ENCODE measurements around the gene PLA2G4A. TPM values are rescaled to one million over a fixed set of nuclear protein-coding genes. Genes with fewer than 3 reads are reported as not detected.
"Not testable (repeated sequence)": the region's sequence is repeated elsewhere in the genome, so short reads cannot be mapped to it uniquely, and the experiment has no call there.

Gene PLA2G4A
- total RNA-seq, 1 donor from 2014 or later = 2.8 TPM

- H3K4me3 Mint-ChIP-seq = no peak overlapping the region
- no peaks in the 10 kb centered on the region for H3K36me3 Mint-ChIP-seq
- H3K4me1 Mint-ChIP-seq (ENCODE audit: unreplicated experiment) = peaks cover 10% of the 10 kb centered on the region
- peaks cover 1% of the 10 kb centered on the region for H3K9me3 Mint-ChIP-seq
- no peak for TF ChIP-seq CTCF (conservative IDR thresholded peaks at IDR 0.05)
- DNase-seq (ENCODE audit: extremely low spot score, unreplicated experiment) = no peak
- no peak overlapping the region for H3K27ac Mint-ChIP-seq
- H3K27me3 Mint-ChIP-seq = peaks cover 3% of the 10 kb centered on the region
These were observed 75.6 kb downstream of the PLA2G4A start for GRCh38 chr1:186904361-186904760.

GRCh38 chr1:186905561-186905960, 76.8 kb downstream of the PLA2G4A start:
- no peaks in the 10 kb centered on the region for H3K9me3 Mint-ChIP-seq
- H3K4me1 Mint-ChIP-seq (ENCODE audit: unreplicated experiment) = peaks cover 10% of the 10 kb centered on the region
- H3K36me3 Mint-ChIP-seq = no peaks in the 10 kb centered on the region
- no peak for TF ChIP-seq CTCF (conservative IDR thresholded peaks at IDR 0.05)
- H3K27me3 Mint-ChIP-seq = no peaks in the 10 kb centered on the region
- H3K4me3 Mint-ChIP-seq = no peak overlapping the region
- H3K27ac Mint-ChIP-seq = no peak overlapping the region
- no peak for DNase-seq (ENCODE audit: extremely low spot score, unreplicated experiment)

- no peaks in the 10 kb centered on the region for H3K4me1 Mint-ChIP-seq (ENCODE audit: unreplicated experiment)
- H3K27me3 Mint-ChIP-seq = peaks cover 4% of the 10 kb centered on the region
- no peaks in the 10 kb centered on the region for H3K9me3 Mint-ChIP-seq
- H3K4me3 Mint-ChIP-seq = no peak overlapping the region
- no peak for DNase-seq (ENCODE audit: extremely low spot score, unreplicated experiment)
- H3K36me3 Mint-ChIP-seq = peaks cover 3% of the 10 kb centered on the region
- no peak overlapping the region for H3K27ac Mint-ChIP-seq
- no peak for TF ChIP-seq CTCF (conservative IDR thresholded peaks at IDR 0.05)
These were observed 86.8 kb downstream of the PLA2G4A start for GRCh38 chr1:186915555-186915954.

- not testable (repeated sequence) for DNase-seq (ENCODE audit: extremely low spot score, unreplicated experiment); H3K9me3 Mint-ChIP-seq; H3K4me3 Mint-ChIP-seq; H3K27ac Mint-ChIP-seq; H3K4me1 Mint-ChIP-seq (ENCODE audit: unreplicated experiment); H3K27me3 Mint-ChIP-seq; H3K36me3 Mint-ChIP-seq
- TF ChIP-seq CTCF (conservative IDR thresholded peaks at IDR 0.05) = peak; percentile 25
These were observed 88.5 kb downstream of the PLA2G4A start for GRCh38 chr1:186917106-186917786.

GRCh38 chr1:186921386-186921785, 92.6 kb downstream of the PLA2G4A start:
- H3K4me1 Mint-ChIP-seq (ENCODE audit: unreplicated experiment); H3K9me3 Mint-ChIP-seq; H3K27me3 Mint-ChIP-seq; DNase-seq (ENCODE audit: extremely low spot score, unreplicated experiment); H3K4me3 Mint-ChIP-seq; H3K36me3 Mint-ChIP-seq; H3K27ac Mint-ChIP-seq: not testable (repeated sequence)

- DNase-seq (ENCODE audit: extremely low spot score, unreplicated experiment); H3K27me3 Mint-ChIP-seq; H3K4me3 Mint-ChIP-seq; H3K36me3 Mint-ChIP-seq; H3K27ac Mint-ChIP-seq; H3K9me3 Mint-ChIP-seq: not testable (repeated sequence)
- H3K4me1 Mint-ChIP-seq (ENCODE audit: unreplicated experiment) = peaks cover 12% of the 10 kb centered on the region
These were observed 94.1 kb downstream of the PLA2G4A start for GRCh38 chr1:186922814-186923213.

GRCh38 chr1:186923486-186923885, 94.7 kb downstream of the PLA2G4A start:
- H3K36me3 Mint-ChIP-seq = no peaks in the 10 kb centered on the region
- no peaks in the 10 kb centered on the region for H3K27me3 Mint-ChIP-seq
- no peak overlapping the region for H3K27ac Mint-ChIP-seq
- TF ChIP-seq CTCF (conservative IDR thresholded peaks at IDR 0.05) = no peak
- H3K4me3 Mint-ChIP-seq = no peak overlapping the region
- DNase-seq (ENCODE audit: extremely low spot score, unreplicated experiment) = no peak
- H3K4me1 Mint-ChIP-seq (ENCODE audit: unreplicated experiment) = peaks cover 14% of the 10 kb centered on the region
- H3K9me3 Mint-ChIP-seq = no peaks in the 10 kb centered on the region
